MM.1S (cell line): ENCODE measurements around the gene SLIT1.

ENCODE experiments used
- DNase-seq: peaks from one replicate; pipeline ENCODE4 v3.0.0-alpha.2; 2015
- H2AFZ ChIP-seq: fragments of 300-600 bp; sonication (generic); 2 replicates; pipeline ENCODE4 v1.6.0; 2016; ENCODE audit warnings: antibody characterized with exemption, low read length
- H3F3A ChIP-seq: fragments of 300-600 bp; sonication (generic); 2 replicates; pipeline ENCODE4 v1.6.1; 2016; ENCODE audit warnings: mild to moderate bottlenecking, antibody characterized with exemption, low read length, moderate library complexity, mixed read lengths; ENCODE audit not compliant: insufficient read depth
- H3K27ac ChIP-seq: fragments of 300-600 bp; sonication (generic); 2 replicates; pipeline ENCODE4 v1.5.1; 2016; ENCODE audit warnings: mild to moderate bottlenecking, low read length
- H3K27me3 ChIP-seq: fragments of 300-600 bp; sonication (generic); replicated peaks from 2 replicates; pipeline ENCODE4 v1.6.0; 2016; ENCODE audit warnings: low read length; ENCODE audit not compliant: insufficient read depth
- H3K36me3 ChIP-seq: fragments of 300-600 bp; sonication (generic); replicated peaks from 2 replicates; pipeline ENCODE4 v1.6.1; 2016; ENCODE audit warnings: mild to moderate bottlenecking, low read length, mixed read lengths; ENCODE audit not compliant: insufficient read depth
- H3K4me1 ChIP-seq: fragments of 300-600 bp; sonication (generic); 2 replicates; pipeline ENCODE4 v1.6.1; 2016; ENCODE audit warnings: low read length, mixed read lengths
- H3K4me2 ChIP-seq: fragments of 300-600 bp; sonication (generic); 2 replicates; pipeline ENCODE4 v1.6.0; 2016; ENCODE audit warnings: low read depth, low read length
- H3K4me3 ChIP-seq: fragments of 300-600 bp; sonication (generic); 2 replicates; pipeline ENCODE4 v1.5.1; 2016; ENCODE audit warnings: low read length, mixed read lengths
- H3K79me2 ChIP-seq: fragments of 300-600 bp; sonication (generic); 2 replicates; pipeline ENCODE4 v1.6.1; 2016; ENCODE audit warnings: mixed run types, low read length, mixed read lengths
- H3K9ac ChIP-seq: fragments of 300-600 bp; sonication (generic); 2 replicates; pipeline ENCODE4 v1.6.1; 2016; ENCODE audit warnings: low read length, mixed read lengths
- H3K9me2 ChIP-seq: fragments of 300-600 bp; sonication (generic); replicated peaks from 2 replicates; pipeline ENCODE4 v1.6.1; 2016; ENCODE audit warnings: mild to moderate bottlenecking, low read length, mixed read lengths; ENCODE audit not compliant: insufficient read depth
- H3K9me3 ChIP-seq: fragments of 300-600 bp; sonication (generic); replicated peaks from 2 replicates; pipeline ENCODE4 v1.6.1; 2016; ENCODE audit warnings: mild to moderate bottlenecking, low read length, mixed read lengths; ENCODE audit not compliant: insufficient read depth
- H4K20me1 ChIP-seq: fragments of 300-600 bp; sonication (generic); 2 replicates; pipeline ENCODE4 v1.6.1; 2016; ENCODE audit warnings: mild to moderate bottlenecking, low read length, moderate library complexity, mixed read lengths; ENCODE audit not compliant: insufficient read depth
- CTCF ChIP-seq: fragments of 300-600 bp; sonication (generic); IDR thresholded peaks from 2 replicates; pipeline ENCODE4 v1.5.1; 2016; ENCODE audit warnings: antibody characterized with exemption, low read length, mixed read lengths
- EZH2 ChIP-seq: fragments of 300-600 bp; sonication (generic); optimal IDR thresholded peaks from 2 replicates; pipeline ENCODE3; 2017; ENCODE audit warnings: low read depth, mild to moderate bottlenecking, antibody characterized with exemption, low read length, mixed read lengths
- EZH2phosphoT487 ChIP-seq: fragments of 300-600 bp; sonication (generic); IDR thresholded peaks from 2 replicates; pipeline ENCODE4 v1.6.1; 2018; ENCODE audit warnings: antibody characterized with exemption, low read length

SLIT1 gene

GRCh38 chr10:97067716-97068391 lies 117.9 kb downstream of the SLIT1 start:
- Histone ChIP-seq H3K36me3 (no peaks in the 10 kb centered on the region), H3K27ac (no peak overlapping the region), H2AFZ (no peak overlapping the region), H3K9me3 (no peaks in the 10 kb centered on the region), H3K79me2 (no peaks in the 10 kb centered on the region), H3K4me2 (no peak overlapping the region), H3K9me2 (no peaks in the 10 kb centered on the region), H3K9ac (no peak overlapping the region), H3F3A (no peaks in the 10 kb centered on the region), H3K27me3 (peaks cover 42% of the 10 kb centered on the region), H3K4me3 (no peak overlapping the region), H4K20me1 (no peaks in the 10 kb centered on the region), H3K4me1 (no peaks in the 10 kb centered on the region)
- no peak for TF ChIP-seq EZH2phosphoT487
- TF ChIP-seq CTCF: no peak
- no peak for TF ChIP-seq EZH2
- DNase-seq: no peak

- no peaks in the 10 kb centered on the region for H3K36me3 ChIP-seq
- H3K4me3 ChIP-seq: no peak overlapping the region
- H3F3A ChIP-seq: no peaks in the 10 kb centered on the region
- no peak overlapping the region for H2AFZ ChIP-seq
- no peaks in the 10 kb centered on the region for H3K79me2 ChIP-seq
- no peak for TF ChIP-seq EZH2phosphoT487
- no peak for TF ChIP-seq CTCF
- no peak for TF ChIP-seq EZH2
- H4K20me1 ChIP-seq: no peaks in the 10 kb centered on the region
- no peak overlapping the region for H3K27ac ChIP-seq
- H3K4me2 ChIP-seq: no peak overlapping the region
- no peaks in the 10 kb centered on the region for H3K9me2 ChIP-seq
- no peaks in the 10 kb centered on the region for H3K4me1 ChIP-seq
- no peak overlapping the region for H3K9ac ChIP-seq
- no peaks in the 10 kb centered on the region for H3K9me3 ChIP-seq
- H3K27me3 ChIP-seq: peaks cover 36% of the 10 kb centered on the region
- DNase-seq: no peak
Observed at GRCh38 chr10:97066877-97067555, 118.7 kb downstream of the SLIT1 start.

GRCh38 chr10:97065686-97066660 lies 119.8 kb downstream of the SLIT1 start:
- Histone ChIP-seq H3K27ac (no peak overlapping the region), H3K9me3 (no peaks in the 10 kb centered on the region), H3K4me1 (no peaks in the 10 kb centered on the region), H3K9ac (no peak overlapping the region), H3K4me3 (no peak overlapping the region), H3K4me2 (no peak overlapping the region), H3F3A (no peaks in the 10 kb centered on the region), H3K36me3 (no peaks in the 10 kb centered on the region), H2AFZ (no peak overlapping the region), H3K9me2 (no peaks in the 10 kb centered on the region), H4K20me1 (no peaks in the 10 kb centered on the region), H3K27me3 (peaks cover 25% of the 10 kb centered on the region), H3K79me2 (no peaks in the 10 kb centered on the region)
- TF ChIP-seq CTCF (no peak), EZH2 (no peak)
- DNase-seq: no peak
